Activated CD4-positive, alpha-beta T cell treated with anti-CD3 and anti-CD28 coated beads, Interleukin-2, amount 50 U/mL, for 48 hours (primary cell): ENCODE data around the gene NEDD8.
"Not testable (repeated sequence)": the region's sequence is repeated elsewhere in the genome, so short reads cannot be mapped to it uniquely, and the experiment has no call there.

Experiments used
- DNase-seq, 2 experiments: peaks; one replicate each; pipeline ENCODE4 v3.0.0-alpha.2; 2020

The NEDD8 gene

DNA sequence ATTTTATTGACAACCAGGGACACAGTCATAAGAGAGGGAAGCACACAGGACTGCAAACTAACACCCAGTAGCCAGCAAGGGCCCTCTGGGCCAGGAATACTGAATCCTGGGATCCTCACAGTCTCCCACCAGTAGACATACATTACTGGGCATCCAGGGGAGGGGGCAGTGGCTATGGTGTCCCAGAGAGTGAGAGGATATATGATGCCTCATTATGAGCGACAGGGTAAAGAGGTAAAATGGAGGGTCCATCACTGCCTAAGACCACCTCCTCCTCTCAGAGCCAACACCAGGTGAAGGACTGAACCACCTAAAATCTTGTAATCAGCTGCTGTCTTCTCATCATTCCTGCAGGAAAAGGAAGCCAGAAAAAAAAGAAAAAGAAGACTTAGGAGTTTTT lies 15.3 kb downstream of the NEDD8 start:
- DNase-seq = not testable (repeated sequence)

DNA sequence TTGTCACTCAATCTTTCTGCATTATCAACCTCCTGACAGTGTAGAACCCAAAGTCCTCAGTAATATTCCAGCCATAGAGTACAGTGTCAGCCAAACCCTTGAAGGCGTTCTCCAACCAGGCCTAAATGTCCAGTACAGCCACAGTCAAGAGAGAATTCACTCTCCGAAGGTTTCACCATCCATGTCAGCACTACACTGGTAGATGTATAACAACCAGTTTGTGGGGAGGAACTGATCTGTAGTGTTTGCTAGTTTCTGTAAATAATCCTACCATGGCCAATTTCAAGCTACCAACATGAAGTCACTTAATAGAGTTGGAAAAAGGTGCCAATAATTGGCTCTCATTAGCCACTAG lies 15.8 kb downstream of the NEDD8 start:
- DNase-seq = no peak

DNA sequence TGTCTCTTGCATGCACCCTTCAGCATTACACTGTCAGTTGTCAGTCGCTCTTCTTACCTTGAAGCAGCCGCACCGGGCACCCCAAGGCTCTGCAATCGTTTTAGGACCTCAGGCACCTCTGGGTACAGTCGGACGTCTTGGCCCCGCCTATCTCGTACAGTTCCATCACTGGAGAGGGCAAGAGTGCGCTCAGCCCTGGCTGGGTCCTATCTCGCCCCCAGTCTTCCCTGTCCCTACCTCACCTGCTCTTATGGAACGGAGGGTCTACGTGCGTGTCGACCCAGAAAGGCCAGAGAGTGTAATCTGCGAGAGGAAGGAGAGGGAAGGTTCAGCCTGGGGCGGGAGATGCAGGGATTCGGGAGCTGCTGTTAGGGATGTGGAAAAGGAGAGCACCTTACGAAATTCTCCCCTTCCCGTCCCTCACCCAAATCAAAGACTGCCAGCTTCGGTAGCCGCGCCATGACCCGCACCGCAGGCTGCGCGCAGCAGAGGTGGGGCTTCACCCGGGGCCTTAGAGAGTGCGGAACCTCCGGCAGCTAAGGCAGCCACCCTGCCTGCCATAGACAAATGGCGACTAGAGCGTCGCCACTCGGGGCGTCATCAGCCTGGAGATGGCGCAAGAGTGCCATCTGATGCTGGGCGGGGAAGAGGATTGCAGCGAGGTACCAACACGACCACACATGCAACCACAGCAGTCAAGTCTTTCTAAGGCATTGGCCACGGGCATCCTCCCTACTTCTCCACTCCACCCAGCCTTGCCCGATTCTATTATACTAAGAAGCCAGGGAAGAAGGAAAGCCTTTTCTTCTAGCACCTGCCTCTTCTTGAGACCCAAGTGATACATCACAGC lies 16.4 kb downstream of the NEDD8 start, which contains the start of gene MDP1:
Gene MDP1 (minus strand): TSS at position 572 of the 850 bp plus-strand sequence. CDS start 111 bp downstream, at position 461.
- DNase-seq = peak; percentile 82 to 87

DNA sequence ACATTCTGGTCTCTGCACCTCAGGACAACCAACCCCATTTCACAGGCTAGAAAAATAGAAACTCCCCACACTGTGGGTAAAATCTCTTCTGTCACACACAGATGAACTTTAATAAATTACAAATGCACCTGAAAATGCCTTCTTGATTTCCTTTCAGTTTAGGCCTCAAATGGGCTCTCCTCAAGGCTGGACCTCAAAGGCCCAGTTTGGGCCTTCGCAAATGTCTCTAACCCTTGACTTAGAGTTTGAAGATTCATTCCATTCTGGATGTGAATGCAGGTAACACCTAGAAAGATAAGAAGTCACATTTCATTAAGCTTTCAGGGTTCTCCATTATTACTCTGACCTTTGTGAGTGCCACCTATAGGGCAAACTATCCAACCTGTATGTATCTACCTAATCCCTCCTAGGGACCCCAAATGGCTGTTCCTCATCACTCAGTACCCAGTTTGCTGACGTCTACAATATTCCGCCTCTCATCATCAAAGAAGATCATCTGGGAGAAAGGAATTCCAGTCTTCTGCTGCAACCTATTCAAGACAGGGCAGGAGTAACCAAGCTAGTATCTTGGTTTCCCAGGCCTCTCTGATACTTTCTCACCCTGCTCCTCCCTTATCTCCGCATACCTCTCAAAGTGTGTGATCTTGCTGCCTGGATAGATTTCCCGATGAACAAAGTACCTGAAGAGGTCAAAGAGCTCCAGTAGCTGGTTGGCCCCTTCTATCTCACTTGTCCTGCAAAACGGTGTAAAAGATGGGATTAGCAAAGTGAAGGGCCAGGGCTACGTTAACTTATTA lies 18.1 kb downstream of the NEDD8 start:
- DNase-seq = no peak

DNA sequence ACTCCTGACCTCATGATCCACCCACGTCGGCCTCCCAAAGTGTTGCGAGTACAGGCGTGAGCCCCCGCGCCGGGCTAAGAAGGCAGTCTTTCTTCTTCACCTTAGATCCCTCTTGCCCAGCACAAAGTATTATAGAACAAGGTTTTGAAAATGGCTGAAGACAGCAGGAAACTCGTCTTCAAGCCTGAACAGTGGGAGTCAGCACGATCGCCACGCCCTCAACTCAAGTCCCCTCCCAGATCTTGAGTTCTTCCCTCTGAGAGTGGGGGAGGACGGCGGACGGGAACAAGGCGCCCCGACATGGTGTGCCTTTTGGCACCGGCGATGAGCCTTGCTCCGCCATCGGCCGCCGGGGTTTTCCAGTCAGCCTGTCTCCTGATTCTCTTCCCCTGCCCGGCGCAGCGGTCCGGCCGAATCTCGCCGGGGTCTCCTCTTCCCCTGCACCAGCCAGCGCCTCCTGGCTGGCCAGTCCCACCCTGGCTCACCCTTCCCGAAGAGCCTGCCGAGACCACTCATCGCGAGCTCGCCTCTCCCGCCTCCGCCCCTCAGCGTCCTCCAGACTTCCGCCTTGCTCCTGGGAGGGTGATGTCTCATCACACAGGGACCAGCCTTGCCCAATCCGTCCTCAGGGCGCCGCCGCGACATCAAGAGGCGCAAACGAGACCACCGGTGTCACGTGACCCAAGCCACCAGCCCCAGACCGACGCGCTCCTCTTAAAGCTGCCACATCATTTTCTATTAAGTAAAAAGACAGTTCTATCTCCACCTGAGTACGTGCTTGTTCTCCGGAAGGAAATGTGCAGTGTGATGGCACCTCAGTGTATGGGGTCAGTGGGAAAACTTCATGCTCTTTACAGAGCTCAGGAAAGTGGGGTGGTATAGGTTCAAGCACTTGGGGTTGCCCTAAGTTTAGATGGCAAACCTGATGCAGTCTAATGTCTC lies 19.0 kb downstream of the NEDD8 start, which contains the start of gene CHMP4A:
Gene CHMP4A (minus strand): TSS at position 565 of the 942 bp plus-strand sequence. CDS start 49 bp downstream, at position 516.
- peak; percentile 97 to 98 for DNase-seq

DNA sequence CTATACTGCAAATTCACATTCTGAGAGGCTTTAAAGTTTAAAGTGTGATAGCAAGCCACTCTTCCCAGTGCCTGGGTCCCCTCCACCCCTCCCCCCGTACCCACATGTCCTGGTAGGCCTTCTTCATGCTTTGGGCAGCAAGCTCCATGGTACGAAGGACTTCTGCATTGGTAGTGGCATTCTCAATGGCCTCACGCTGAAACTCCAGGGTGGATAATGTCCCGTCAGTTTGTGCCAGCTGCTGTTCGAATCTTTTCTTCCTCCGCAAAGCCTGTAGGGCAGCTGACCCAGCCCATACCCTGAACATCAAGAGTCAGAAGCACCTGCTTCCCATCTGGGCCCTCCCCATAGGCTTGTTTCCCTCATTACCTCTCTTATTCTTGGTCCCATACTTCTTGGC lies 20.9 kb downstream of the NEDD8 start:
- DNase-seq = no peak

DNA sequence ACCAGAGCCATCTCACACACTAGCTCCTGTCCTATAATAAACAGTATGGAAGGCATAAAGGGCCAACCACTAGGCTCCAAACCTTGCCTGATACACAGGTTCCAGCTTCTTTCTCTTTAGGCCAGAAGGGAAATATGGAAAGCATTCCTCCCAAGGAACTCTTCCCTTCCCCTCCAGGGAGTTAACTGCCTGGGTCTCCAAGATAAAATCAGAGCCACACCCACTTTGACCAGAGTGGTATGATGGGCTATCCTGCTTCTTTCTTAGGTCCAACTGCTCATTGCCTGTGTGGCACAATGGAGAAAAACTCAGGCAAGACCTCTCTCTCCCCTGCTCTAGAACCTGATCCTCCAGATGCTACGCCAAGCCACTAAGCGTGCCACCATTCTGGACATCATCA lies 24.5 kb downstream of the NEDD8 start:
- DNase-seq = no peak

DNA sequence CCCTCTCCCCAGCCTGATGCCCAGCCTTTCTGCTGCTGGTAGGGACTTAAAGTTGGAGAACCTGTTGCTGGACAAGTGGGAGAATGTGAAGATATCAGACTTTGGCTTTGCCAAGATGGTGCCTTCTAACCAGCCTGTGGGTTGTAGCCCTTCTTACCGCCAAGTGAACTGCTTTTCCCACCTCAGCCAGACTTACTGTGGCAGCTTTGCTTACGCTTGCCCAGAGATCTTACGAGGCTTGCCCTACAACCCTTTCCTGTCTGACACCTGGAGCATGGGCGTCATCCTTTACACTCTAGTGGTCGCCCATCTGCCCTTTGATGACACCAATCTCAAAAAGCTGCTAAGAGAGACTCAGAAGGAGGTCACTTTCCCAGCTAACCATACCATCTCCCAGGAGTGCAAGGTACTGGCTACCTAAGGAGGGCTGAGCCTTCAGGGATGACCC lies 25.0 kb downstream of the NEDD8 start:
- no peak for DNase-seq

DNA sequence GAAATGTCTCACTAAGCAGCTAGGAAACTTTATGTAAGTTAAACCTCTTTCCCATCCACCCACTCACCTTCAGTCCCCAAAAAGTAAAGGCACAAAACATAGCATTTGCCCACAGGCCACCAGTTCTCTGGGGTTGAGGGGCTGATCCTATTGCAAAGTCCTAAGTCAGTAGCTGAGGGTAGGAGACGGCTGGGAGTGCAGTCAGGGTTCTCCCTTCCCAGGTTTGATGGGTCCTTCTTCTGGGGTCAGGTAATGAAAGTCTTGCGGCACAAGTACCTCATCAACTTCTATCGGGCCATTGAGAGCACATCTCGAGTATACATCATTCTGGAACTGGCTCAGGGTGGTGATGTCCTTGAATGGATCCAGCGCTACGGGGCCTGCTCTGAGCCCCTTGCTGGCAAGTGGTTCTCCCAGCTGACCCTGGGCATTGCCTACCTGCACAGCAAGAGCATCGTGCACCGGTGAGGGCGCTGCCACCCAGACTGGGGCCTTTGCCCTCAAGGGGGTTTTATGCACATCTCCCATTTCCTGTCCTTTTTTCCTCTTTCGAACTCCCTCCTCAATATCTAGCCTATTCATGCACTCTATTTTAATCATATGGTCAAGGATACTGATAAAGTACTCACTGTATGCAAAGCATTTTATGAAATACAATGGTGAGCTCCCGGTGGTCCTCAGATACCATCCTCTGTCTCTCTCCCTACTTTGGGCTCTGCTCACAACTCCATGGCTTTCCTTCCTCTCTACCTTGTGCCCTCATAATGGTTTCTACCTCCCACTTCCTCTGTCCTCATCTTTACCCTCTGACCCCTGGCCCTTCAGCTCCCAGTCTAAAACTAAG lies 25.7 kb downstream of the NEDD8 start:
- no peak for DNase-seq

DNA sequence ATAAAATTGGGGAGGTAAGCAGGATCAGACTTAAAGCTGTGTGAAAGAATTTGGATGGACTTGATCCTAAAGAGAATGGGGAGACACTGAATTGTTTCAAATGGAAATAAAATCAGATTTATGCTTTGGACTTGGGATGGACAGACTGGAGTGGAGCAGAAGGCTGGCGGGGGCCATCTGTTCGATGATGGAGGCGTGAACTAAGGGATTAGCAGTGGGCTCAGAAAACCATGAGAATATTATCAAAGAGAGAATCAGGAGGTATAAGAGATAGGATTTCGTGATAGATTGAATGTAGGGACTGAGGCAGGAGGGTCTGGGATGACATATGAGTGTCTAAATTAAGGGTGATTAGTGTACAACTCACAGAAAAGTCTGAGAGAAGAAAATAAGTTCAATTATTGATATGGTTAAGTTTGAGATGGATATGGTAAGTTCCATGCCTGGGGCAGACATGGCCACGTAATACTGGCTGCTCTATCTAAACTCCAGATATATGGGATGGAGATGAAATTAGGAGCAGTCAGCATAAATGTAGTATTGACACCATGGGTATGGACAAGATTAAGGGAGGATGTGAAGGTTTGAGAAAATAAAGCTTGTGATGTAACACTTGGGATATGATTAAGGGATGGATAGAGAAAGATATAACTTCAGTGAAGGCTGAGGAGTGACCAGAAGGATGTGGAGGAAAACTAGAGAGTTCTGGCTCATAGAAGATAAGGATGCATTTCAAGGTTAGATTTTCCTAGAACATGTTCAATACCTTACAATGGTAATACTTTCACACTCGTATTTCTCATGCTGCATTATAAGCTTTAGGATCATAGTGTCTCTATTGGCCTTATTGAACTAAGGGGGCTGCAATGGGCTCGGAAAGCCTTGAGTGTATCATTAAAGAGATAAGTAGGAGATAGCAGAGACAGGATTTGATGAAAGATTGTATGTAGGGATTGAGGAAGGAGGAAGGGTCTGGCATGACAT lies 27.7 kb downstream of the NEDD8 start:
- DNase-seq = no peak

DNA sequence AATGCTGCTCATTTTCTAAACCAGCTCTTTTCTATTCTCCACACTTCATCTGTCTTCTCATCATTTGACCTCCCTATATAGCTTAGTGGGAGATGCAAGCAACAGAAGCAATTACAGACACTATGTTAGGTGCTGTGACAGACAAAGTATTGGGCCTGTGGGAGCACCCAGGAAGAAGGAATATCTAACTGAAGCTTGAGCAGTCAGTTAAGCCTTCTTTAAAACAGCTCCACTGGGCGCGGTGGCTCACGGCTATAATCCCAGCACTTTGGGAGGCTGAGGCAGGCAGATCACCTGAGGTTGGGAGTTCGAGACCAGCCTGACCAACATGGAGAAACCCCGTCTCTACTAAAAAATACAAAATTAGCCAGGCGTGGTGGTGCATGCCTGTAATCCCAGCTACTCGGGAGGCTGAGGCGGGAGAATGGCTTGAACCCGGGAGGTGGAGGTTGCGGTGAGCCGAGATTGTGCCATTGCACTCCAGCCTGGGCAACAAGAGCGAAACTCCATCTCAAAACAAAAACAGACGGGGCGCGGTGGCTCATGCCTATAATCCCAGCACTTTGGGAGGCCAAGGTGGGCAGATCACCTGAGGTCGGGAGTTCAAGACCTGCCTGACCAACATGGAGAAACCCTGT lies 28.8 kb downstream of the NEDD8 start:
- not testable (repeated sequence) for DNase-seq

DNA sequence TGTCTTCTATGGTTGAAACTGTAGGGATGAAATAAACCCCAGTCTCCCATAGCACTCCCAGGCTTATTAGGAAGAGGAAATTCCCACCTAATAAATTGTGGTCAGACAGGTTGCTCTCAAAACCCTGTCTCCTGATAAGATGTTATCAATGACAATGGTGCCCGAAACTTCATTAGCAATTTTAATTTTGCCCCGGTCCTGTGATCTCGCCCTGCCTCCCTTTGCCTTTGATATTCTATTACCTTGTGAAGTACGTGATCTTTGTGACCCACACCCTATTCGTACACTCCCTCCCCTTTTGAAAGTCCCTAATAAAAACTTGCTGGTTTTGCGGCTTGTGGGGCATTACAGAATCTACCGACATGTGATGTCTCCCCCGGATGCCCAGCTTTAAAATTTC lies 29.6 kb downstream of the NEDD8 start:
- DNase-seq = not testable (repeated sequence)

DNA sequence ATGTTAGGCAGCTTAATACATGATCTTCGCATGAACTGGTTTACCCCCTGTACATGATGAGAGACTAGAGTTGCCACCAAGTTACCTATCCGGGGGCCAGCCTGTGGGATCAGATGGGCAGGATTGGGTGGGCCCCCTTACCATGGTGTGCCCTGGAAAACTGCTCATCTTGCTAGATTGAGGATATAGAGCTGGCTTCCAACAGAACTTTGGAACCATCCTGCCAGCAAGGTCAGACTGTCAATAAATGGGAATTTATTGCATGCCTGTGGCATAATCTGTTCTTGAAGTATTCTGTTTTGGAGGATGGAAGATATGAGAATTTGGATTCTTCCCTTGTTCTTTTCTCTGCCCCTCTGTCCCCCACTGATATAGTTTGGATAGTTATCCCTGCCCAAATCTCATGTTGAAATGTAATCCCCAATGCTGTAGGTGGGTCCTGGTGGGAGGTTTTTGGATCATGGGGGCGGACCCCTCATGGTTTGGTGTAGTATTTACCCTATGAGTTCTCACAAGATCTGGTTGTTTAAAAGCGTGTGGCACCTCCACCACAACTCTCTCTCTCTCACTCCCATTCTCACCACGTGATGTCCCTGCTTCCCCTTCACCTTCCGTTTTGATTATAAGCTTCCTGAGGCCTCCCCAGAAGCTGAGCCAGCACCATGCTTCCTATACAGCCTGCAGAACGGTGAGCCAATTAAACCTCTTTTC lies 33.2 kb downstream of the NEDD8 start:
- no peak for DNase-seq

DNA sequence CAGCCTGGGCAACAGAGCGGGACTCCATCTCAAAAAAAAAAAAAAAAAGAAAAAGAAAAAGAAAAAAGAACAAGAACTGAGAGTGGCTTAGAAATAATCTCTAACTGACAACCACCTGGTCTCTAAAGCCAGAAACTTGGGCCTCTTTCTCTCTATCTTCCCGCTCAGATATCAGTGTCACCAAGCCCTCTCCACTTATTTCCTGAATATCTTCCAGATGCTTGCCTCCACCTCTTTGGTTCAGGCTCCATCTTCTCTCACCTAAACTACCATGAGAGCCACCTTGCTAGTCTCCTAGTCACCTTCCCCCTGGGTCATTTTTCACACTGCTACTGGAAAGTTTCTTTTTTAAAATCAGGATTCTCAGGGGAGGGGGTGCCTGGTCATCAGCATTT lies 35.1 kb downstream of the NEDD8 start:
- DNase-seq = no peak

DNA sequence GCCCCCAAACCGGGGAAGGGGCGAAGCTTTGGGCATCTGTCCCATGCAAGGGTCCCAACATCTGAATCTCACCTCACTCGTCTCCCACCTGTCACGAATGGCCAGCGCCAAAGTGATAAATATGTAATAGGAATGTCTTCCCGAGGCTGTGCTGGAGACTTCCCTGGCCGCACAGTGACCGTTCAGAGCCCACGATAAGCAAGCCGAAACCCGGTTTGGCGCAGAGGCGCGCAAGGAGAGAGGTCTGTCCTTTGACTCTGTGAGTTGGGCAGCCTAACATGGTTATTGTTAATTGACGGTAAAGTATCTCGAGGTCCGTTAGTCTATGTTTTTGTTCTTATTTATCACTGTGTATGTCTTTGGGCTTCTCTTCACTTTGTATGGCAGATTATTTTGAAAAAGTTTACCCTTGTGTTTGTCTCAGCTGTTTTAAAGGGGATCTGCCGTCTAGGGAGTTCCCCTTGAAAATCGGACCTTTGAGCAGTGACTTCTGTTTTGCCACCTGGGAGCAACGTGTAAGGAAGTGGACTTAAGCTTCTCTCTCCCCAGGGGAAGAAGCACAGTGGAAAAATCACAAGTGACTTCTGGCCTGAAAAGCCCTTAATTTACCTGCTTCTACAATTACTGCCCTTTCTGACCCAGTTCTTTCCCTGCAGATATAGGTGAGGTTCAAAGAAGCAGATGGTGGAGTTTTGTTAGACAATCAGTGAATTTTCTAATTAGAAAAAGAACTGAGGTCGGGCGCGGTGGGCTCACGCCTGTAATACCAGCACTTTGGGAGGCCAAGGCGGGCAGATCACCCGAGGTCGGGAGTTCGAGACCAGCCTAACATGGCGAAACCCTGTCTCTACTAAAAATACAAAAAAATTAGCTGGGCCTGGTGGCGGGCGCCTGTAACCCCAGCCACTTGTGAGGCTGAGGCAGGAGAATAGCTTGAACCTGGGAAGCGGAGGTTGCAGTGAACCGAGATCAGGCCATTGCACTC lies 35.8 kb downstream of the NEDD8 start:
- DNase-seq = no peak

DNA sequence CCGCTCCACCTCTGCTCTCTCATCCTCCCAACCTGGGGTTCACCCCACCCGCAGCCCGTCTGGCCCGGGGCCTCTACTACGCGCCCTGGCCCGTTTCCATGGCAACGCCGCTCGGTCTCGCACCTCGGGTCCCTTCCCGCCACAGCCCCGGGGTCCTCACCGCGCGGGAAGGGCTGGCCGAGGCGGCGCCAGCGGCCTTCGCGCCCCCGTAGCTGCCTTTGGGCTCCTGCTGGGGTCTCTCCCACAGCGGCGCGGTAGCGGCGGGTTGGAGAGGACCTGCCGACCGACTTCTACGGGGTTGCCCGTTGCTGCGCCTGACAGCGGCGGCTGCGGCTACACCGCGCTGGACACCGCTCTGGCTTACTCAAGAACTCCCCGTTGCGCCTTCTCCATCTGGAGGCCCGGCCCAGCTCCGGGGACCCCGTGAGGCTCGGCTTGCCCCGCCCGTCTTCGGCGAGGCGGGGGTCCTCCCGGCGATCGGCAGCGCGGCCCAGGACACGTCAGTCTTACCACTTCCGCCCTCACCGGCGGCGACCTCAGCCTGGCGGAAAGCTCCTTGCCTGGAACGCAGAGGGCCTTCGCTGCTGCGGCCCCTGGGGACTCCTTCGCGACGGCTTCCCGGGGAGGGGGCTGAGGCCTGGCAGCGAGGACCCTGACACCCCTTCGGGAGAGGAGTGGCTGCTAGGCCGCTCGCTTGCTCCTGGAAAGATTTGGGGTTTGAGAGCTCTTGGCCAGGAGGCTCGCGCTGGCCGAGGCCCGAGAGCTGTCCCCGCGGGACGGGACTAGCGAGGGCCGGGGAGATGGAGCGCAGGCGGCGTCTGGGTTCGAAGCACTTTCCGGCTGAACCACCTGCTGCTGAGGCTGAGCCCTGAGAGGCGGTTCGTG lies 36.7 kb downstream of the NEDD8 start, which contains the start of gene TM9SF1:
Gene TM9SF1 (minus strand): TSS at position 256 of the 885 bp plus-strand sequence. CDS start 422 bp downstream, outside the sequence.
- peak; percentile 84 to 86 for DNase-seq

DNA sequence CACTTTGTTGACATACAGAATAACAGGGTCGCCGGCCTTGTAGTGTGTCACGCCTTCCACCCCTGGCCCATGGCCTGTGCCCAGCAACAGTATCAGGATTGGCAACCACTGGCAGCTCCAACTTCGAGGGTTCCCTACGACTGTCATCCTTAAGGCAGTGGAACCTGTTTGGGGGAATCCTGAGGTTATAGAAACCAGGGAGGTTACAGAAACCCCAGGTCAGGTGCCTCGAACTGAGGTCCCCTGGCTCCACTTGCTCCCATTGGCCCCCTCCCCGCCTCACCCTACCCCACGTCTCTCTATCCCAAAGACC lies 37.3 kb downstream of the NEDD8 start:
- DNase-seq = no peak
